Stromal cell of bone marrow (primary cell): Measurements from ENCODE around the gene NANP.
"Not testable (repeated sequence)": the region's sequence is repeated elsewhere in the genome, so short reads cannot be mapped to it uniquely, and the experiment has no call there.

Experiments
- DNase-seq: peaks from one replicate; pipeline ENCODE4 v3.0.0-alpha.2; 2012; ENCODE audit warnings: low read depth

Gene NANP

GRCh38 chr20:25623736-25624499 is at the start of gene NANP:
TSS of gene NANP (minus strand) at chr20:25624014. CDS start at chr20:25623948, 66 bp downstream.
- DNase-seq = peak; percentile 97

GRCh38 chr20:25672659-25673235 is 48.9 kb upstream of the NANP start:
- no peak for DNase-seq

DNA sequence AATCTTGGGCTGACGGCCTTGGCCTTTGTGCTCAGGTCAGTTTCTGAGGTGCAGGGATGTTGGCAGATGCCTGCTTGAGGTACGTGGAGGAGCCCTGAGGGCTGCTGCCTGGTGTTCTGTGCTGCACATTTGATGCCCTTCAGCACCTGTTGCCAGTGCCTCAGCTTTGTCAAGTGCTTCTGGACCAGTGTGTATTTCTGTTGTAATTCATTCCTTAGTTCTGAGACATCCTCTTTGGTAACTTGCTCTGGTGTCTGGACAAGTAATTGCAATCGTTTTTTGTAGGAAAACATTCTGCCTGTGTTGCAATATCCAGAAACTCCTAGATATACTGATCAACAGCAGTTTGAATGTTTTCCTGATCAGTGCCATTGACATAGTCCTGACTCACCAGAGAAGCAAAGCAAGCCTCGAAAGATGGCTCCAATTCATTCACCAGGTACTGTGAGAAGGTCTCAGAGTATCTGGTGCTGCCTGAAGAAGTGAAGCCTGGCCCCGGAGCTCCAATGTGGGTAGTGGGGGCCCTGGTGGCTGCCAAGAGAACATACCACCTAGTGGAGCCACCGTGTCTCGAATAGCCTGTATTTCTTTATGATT is 46.1 kb upstream of the NANP start:
- peak; percentile 66 for DNase-seq

- no peak for DNase-seq
These were observed 44.6 kb upstream of the NANP start for GRCh38 chr20:25668446-25668845.

DNA sequence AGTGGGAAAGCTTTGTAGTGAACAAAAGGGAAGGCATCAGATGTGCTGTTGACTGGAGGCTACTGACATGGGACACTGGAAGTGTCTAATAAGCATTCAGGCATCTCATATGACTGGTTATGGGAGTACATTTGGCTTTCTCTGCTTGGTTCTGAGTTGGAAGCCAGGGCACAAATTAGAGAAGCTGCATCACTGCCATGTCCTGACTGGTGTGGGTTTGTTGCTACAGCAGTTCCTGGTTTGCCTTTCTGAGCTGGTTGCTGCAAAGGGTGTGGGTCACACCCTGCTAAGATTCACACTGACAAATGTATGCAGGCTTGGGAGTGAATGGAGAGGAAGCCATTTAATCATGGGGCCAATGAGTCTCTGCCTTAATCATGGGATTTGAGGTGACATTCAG is 36.2 kb upstream of the NANP start:
- DNase-seq = no peak

DNA sequence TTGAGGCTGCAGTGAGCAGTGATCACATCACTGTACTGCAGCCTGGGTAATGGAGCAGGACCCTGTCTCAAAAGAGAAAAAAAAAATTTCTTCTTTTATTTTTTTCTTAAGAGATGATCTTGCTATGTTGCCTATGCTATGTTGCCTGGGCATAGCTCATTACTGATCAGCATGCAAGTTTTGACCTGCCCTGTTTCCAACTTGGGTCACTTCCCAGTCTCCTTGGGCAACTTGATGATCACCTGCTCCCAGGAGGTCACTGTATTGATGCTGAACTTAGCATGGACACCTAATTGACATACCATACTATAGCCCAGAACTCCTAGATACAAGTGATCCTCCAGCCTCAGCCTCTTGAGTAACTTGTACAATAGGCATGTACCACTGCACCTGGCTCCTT is 30.7 kb upstream of the NANP start:
- DNase-seq = no peak

GRCh38 chr20:25652866-25653265 is 29.1 kb upstream of the NANP start:
- DNase-seq = not testable (repeated sequence)

DNA sequence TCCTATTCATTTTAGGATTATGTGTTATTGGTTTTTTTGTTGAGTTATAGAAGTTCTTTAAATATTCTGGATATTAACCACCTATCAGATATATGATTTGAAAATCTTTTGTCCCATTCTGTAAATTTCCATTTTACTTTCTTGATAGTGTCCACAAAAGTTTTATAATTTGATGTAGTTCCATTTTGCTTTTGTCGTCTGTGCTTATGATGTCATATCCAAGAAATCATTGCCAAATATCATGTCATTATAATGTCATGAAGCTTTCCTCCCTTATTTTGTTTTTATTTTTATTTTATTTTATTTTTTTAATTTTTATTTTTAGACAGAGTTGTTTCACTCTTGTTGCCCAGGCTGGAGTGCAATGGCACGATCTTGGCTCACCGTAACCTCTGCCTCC is 21.0 kb upstream of the NANP start:
- DNase-seq = no peak

- no peak for DNase-seq
These were observed 19.9 kb upstream of the NANP start for GRCh38 chr20:25643716-25644115.

- DNase-seq = no peak
These were observed 13.4 kb upstream of the NANP start for GRCh38 chr20:25637247-25637646.

DNA sequence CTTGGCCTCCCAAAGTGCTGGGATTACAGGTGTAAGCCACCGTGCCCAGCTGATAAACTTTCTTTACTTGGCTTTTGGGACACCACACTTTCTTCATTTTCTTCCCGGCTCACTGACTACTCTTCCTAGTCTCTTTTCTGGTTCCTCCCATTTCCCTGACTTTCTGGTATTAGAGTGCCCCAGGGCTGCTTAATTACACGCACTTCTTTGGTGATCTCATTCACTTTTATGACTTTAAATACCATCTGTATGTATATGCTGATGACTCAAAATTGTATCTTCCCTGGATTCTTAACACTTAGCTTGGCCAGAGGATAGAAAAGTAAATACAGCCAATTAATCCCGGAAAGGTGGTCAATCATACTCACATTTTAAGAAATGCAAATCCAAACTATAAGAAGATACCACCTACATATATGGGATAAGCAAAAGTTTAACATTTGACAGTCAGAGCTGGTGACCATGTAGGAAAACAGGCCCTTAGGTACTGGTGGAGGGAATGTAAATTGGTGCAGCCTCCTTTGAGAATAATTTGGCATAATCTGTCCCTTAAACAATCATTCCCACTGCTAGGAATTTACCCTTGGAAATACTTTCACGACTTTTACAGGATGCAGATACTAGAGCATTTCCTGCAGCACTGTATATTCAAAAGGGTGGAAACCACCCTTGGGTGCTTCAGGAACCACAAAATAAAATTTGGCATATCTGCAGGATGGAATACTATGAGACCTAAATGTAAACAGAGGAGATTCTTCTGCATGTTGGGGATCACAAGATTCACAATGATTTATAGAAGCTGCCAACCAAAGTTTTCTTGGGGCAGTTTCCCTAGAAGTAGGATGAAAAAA is 9.4 kb upstream of the NANP start:
- DNase-seq = no peak

- DNase-seq = not testable (repeated sequence)
These were observed 6.8 kb upstream of the NANP start for GRCh38 chr20:25630615-25631014.

DNA sequence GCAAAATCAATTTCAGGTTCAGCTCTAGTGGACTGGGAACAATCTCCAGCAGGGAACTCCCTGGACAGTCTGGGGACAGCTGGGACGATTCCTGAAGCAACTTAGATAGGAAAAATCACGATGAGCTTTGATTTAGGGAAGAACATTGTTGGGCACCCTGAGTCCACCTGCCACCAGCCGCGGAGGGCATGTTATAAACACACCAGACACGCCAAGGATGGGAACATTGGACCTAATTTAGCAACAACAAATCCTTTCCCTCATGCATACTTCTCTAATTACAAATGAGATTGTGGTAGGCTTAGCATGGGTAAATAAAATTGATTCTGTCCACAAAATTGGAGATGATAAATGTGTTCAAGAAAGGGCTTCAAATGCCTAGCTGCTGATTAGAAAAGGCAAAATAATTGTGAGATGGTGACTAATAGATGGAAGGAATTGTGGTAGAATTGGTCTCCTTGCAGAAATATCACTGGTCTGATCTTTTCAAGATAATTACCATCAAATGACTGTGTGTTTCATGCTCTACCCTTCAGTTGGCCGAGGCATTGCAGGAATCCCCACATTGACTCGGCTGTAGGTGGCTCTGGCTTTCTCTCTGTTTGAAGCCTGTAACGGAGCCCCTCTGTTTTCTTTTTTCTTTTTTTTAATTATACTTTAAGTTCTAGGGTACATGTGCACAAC is 6.1 kb upstream of the NANP start:
- no peak for DNase-seq

GRCh38 chr20:25626779-25627178 is 3.0 kb upstream of the NANP start:
- no peak for DNase-seq

- DNase-seq = no peak
These were observed 706 bp upstream of the NANP start for GRCh38 chr20:25624500-25624939.

- DNase-seq = no peak
These were observed 534 bp downstream of the NANP start for GRCh38 chr20:25623225-25623735.

GRCh38 chr20:25622450-25623224 is 1.2 kb downstream of the NANP start:
- no peak for DNase-seq

- no peak for DNase-seq
These were observed 1.8 kb downstream of the NANP start for GRCh38 chr20:25622049-25622448.

DNA sequence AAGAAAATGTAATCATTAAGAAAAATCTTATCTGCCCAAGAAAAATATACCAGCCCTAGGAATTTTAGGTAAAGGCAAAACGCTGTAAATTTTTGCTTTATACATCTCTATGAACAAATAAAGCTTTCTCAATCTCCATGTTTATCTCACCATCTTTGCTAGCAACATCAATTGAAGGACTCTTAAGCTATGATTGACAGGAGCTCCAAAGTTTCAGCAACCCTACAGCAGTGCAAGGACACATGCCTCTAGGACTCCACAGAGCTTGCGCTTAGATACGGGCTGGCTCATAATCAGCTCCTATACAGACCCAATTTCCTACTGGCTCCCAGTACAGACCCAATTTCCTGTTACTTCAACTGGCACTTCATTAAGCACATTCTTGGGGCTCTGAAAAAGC is 4.3 kb downstream of the NANP start:
- no peak for DNase-seq

DNA sequence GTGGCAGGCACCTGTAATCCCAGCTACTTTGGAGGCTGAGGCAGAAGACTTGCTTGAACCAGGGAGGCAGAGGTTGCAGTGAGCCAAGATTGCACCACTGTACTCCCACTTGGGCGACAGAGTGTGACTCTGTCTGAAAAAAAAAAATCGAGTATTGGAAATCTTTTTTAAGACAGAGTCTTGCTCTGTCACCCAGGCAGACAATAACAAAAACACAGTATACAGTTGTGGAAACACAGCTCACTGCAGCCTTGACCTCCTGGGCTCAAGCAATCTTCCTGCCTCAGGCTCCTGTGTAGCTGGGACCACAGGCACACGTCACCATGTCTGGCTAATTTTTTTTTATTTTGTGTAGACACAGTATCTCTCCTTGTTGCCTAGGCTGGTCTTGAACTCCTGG is 15.0 kb downstream of the NANP start:
- DNase-seq = no peak
